ENCODE data around the gene MT1X.
A peak's percentile ranks its signal among the peaks of the same experiment; 100 is the strongest.

DNA sequence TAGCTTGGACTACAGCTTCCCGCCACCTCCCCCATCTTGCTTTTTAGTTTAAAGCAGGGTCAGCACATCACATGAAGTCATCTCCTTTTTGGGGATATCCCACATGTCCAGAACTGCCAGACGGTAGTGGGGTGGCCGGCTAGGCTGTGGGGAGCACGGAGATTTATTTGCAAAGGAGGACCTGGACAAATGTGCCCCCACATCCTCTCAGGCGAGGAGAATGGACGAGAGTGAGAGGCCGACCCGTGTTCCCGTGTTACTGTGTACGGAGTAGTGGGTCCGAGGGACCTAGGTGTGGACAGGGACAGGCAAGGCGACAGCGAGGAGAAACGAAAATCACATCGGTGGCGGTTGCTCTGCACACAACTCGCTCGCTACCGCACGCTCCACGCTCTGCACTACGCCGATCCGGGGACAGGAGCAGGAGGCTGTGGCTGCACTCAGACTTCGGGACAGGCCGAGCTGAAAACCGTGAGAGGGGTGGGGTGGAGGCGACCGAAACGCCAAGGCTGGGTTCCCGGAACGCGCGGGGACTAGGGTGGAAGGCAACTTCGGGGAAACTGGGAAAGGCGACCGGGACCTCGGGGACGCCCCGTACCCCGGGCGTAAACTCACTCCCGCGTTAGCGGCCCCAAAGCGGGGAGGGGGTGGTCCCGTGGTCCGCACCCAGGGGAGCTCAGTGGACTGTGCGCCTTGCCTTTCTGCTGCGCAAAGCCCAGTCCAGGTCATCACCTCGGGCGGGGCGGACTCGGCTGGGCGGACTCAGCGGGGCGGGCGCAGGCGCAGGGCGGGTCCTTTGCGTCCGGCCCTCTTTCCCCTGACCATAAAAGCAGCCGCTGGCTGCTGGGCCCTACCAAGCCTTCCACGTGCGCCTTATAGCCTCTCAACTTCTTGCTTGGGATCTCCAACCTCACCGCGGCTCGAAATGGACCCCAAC lies 44.2 kb upstream of the MT1X start, which contains the start of gene MT1A:
- TF ChIP-seq POLR2A (IDR thresholded peaks at IDR 0.05; ENCODE audit: low read length): peak; percentile 45
- no peak for TF ChIP-seq ZNF302 (CRISPR knock-in tag; IDR thresholded peaks at IDR 0.05)
- TF ChIP-seq RFX5 (IDR thresholded peaks at IDR 0.05): no peak
- TF ChIP-seq SREBF2 (IDR thresholded peaks at IDR 0.05): no peak
- TF ChIP-seq, protein P1, sequence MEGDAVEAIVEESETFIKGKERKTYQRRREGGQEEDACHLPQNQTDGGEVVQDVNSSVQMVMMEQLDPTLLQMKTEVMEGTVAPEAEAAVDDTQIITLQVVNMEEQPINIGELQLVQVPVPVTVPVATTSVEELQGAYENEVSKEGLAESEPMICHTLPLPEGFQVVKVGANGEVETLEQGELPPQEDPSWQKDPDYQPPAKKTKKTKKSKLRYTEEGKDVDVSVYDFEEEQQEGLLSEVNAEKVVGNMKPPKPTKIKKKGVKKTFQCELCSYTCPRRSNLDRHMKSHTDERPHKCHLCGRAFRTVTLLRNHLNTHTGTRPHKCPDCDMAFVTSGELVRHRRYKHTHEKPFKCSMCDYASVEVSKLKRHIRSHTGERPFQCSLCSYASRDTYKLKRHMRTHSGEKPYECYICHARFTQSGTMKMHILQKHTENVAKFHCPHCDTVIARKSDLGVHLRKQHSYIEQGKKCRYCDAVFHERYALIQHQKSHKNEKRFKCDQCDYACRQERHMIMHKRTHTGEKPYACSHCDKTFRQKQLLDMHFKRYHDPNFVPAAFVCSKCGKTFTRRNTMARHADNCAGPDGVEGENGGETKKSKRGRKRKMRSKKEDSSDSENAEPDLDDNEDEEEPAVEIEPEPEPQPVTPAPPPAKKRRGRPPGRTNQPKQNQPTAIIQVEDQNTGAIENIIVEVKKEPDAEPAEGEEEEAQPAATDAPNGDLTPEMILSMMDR (IDR thresholded peaks at IDR 0.05): no peak
